ENCODE measurements around the gene ZBTB20. TPM values are rescaled to one million over a fixed set of nuclear protein-coding genes. Genes with fewer than 3 reads are reported as not detected.

Gene ZBTB20
- total RNA-seq, 2 donors from 2014 or later: 5.7 to 17.7 TPM

DNA sequence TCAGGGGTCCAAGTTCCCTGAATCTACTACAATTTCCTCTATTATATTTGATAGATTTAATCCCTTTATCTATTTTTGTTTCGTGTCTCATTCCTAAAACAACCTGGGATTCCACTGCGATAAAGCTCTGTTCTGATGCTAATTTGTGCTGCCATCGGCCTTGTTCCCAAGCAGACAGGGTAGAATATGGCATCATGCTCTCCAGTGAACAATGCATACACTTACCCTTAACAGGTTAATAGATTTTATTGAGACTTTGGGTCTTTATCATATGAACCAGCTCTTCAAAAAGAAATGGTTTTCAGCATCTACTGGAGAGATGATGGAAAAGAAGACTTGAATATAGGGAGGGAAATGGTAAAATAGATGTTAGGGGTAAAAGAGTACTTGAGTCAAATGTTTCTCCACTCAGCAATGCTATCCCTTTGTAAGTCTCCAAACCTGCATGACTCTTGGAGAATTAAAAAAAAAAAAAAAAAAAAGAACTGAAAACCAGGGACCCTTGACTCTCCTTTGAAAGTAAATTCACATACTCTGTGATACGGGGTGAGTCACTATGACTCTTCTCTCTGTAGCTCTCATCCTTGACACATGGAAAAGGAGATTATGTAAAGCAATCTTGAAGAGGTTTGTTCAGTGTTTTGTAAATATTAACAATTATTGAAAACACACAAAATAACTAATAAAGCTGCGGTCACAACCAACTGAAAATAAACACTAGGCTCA lies 268.8 kb downstream of the ZBTB20 start:
- no peak overlapping the region for H3K4me3 Mint-ChIP-seq
- no peak overlapping the region for H3K27ac Mint-ChIP-seq
- H3K27me3 Mint-ChIP-seq: no peaks in the 10 kb centered on the region
- ATAC-seq (replicated peaks): peak; percentile 70
- no peaks in the 10 kb centered on the region for H3K36me3 Mint-ChIP-seq (ENCODE audit: low read depth)
- H3K4me1 Mint-ChIP-seq: no peaks in the 10 kb centered on the region
- H3K9me3 Mint-ChIP-seq: no peaks in the 10 kb centered on the region

- no peaks in the 10 kb centered on the region for H3K9me3 Mint-ChIP-seq
- H3K27me3 Mint-ChIP-seq: no peaks in the 10 kb centered on the region
- no peak for ATAC-seq (replicated peaks)
- no peak overlapping the region for H3K4me3 Mint-ChIP-seq
- H3K4me1 Mint-ChIP-seq: no peaks in the 10 kb centered on the region
- no peaks in the 10 kb centered on the region for H3K36me3 Mint-ChIP-seq (ENCODE audit: low read depth)
- H3K27ac Mint-ChIP-seq: no peak overlapping the region
These were observed 269.5 kb downstream of the ZBTB20 start for GRCh38 chr3:114877378-114878113.

GRCh38 chr3:114874522-114874971 lies 272.5 kb downstream of the ZBTB20 start:
- H3K27ac Mint-ChIP-seq: no peak overlapping the region
- H3K9me3 Mint-ChIP-seq: no peaks in the 10 kb centered on the region
- no peak overlapping the region for H3K4me3 Mint-ChIP-seq
- H3K36me3 Mint-ChIP-seq (ENCODE audit: low read depth): no peaks in the 10 kb centered on the region
- H3K27me3 Mint-ChIP-seq: no peaks in the 10 kb centered on the region
- ATAC-seq (replicated peaks): no peak
- H3K4me1 Mint-ChIP-seq: no peaks in the 10 kb centered on the region

- Mint-ChIP-seq H3K9me3 (no peaks in the 10 kb centered on the region), H3K36me3 (ENCODE audit: low read depth) (no peaks in the 10 kb centered on the region), H3K27ac (no peak overlapping the region), H3K4me1 (no peaks in the 10 kb centered on the region), H3K4me3 (no peak overlapping the region), H3K27me3 (no peaks in the 10 kb centered on the region)
- ATAC-seq (replicated peaks): no peak
These were observed 273.5 kb downstream of the ZBTB20 start for GRCh38 chr3:114873591-114873990.

DNA sequence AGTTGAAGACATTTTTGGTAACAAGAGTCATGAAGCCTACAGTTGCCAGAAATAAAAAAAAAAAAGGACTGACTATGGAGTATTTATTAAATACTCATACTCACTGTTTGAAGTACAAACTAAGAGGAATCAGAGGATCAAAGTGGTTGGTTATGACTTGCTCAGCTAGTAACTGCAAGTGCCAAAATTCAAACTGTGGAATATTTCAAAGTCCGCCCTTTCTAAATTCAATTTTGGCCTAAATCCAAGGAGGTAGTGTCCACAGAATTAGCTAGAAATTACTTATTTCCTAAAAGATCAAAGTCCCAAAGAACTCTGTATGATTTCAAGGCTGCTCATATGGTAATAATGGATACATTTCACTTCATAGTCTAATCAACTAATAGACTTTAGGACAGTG lies 274.5 kb downstream of the ZBTB20 start:
- Mint-ChIP-seq H3K27me3 (no peaks in the 10 kb centered on the region), H3K9me3 (no peaks in the 10 kb centered on the region), H3K36me3 (ENCODE audit: low read depth) (no peaks in the 10 kb centered on the region), H3K27ac (no peak overlapping the region), H3K4me1 (no peaks in the 10 kb centered on the region), H3K4me3 (no peak overlapping the region)
- no peak for ATAC-seq (replicated peaks)

DNA sequence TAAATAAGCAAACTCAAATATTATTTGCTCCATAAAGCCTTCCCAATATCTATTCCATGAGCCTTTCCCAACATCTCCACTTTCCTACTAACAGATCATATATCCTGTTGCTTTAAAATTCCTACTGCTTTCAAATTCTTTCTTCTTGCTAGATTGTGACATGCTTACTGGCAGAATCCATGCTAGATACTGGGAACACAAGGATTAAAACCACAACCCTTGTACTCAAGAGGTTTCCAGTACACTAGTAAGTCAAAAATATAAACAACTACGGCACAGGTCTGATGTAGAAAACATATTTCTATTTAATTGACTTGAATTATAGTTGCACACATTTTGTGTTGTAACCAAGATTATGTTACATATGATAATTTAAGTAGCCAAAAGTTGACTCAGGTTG lies 275.0 kb downstream of the ZBTB20 start:
- Mint-ChIP-seq H3K36me3 (ENCODE audit: low read depth) (no peaks in the 10 kb centered on the region), H3K4me1 (no peaks in the 10 kb centered on the region), H3K9me3 (no peaks in the 10 kb centered on the region), H3K27ac (no peak overlapping the region), H3K4me3 (no peak overlapping the region), H3K27me3 (no peaks in the 10 kb centered on the region)
- ATAC-seq (replicated peaks): no peak

- Mint-ChIP-seq H3K27me3 (no peaks in the 10 kb centered on the region), H3K27ac (no peak overlapping the region), H3K9me3 (no peaks in the 10 kb centered on the region), H3K36me3 (ENCODE audit: low read depth) (no peaks in the 10 kb centered on the region), H3K4me3 (no peak overlapping the region), H3K4me1 (peaks cover 7% of the 10 kb centered on the region)
- no peak for ATAC-seq (replicated peaks)
These were observed 279.1 kb downstream of the ZBTB20 start for GRCh38 chr3:114867835-114868503.

- Mint-ChIP-seq H3K27ac (no peak overlapping the region), H3K4me1 (peaks cover 11% of the 10 kb centered on the region), H3K9me3 (no peaks in the 10 kb centered on the region), H3K36me3 (ENCODE audit: low read depth) (no peaks in the 10 kb centered on the region), H3K27me3 (no peaks in the 10 kb centered on the region), H3K4me3 (no peak overlapping the region)
- ATAC-seq (replicated peaks): no peak
These were observed 279.7 kb downstream of the ZBTB20 start for GRCh38 chr3:114867359-114867758.

DNA sequence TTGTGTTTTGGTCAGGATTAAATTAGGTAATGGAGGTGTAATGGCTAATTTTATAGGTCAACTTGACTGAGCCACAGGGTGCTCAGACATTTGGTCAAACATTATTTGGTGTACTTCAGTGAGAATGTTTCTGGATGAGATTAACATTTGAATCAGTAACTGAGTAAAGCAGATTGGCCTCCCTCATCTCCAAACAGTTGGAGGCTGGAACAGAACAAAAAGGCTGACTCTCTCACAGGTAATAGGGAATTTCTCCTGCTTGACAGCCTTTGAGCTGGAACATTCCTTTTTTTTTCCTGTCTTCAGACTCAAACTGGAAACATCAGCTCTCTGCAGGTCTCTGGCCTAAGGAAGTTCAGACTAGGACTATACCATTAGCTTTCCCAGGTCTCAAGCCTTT lies 280.7 kb downstream of the ZBTB20 start:
- H3K9me3 Mint-ChIP-seq: no peaks in the 10 kb centered on the region

DNA sequence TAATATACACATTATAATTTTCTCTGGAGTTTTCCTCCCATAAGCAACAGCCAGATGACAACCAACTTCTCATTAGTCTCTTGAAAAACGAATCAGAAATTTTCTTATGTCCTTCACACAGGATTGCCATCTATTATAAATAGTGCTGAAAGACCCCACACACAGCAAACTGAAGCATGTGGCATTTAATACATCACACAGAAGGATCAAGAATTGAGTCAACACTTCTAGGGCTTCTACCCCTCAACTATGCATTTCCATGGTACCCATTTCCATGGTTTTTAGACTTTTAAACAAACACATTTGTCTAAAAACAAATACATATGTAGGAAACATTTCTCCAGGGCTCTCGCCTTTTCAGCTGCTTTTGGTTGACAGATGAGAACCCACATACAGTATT lies 282.1 kb downstream of the ZBTB20 start:
- peaks cover 11% of the 10 kb centered on the region for H3K4me1 Mint-ChIP-seq
- ATAC-seq (replicated peaks): no peak
- no peak overlapping the region for H3K4me3 Mint-ChIP-seq
- H3K9me3 Mint-ChIP-seq: no peaks in the 10 kb centered on the region
- no peaks in the 10 kb centered on the region for H3K27me3 Mint-ChIP-seq
- H3K27ac Mint-ChIP-seq: no peak overlapping the region
- H3K36me3 Mint-ChIP-seq (ENCODE audit: low read depth): no peaks in the 10 kb centered on the region

More for the DNA sequence above, 280.7 kb downstream of the ZBTB20 start:
- no peak for ATAC-seq (replicated peaks)
- H3K4me3 Mint-ChIP-seq: no peak overlapping the region
- H3K27ac Mint-ChIP-seq: no peak overlapping the region
- H3K36me3 Mint-ChIP-seq (ENCODE audit: low read depth): no peaks in the 10 kb centered on the region
- peaks cover 11% of the 10 kb centered on the region for H3K4me1 Mint-ChIP-seq
- H3K27me3 Mint-ChIP-seq: no peaks in the 10 kb centered on the region

GRCh38 chr3:114863848-114864247 lies 283.2 kb downstream of the ZBTB20 start:
- Mint-ChIP-seq H3K27ac (peak overlapping the region; percentile 66), H3K4me1 (peaks cover 11% of the 10 kb centered on the region), H3K27me3 (no peaks in the 10 kb centered on the region), H3K4me3 (peak overlapping the region; percentile 74), H3K36me3 (ENCODE audit: low read depth) (no peaks in the 10 kb centered on the region), H3K9me3 (no peaks in the 10 kb centered on the region)
- no peak for ATAC-seq (replicated peaks)

GRCh38 chr3:114861666-114862065 lies 285.4 kb downstream of the ZBTB20 start:
- Mint-ChIP-seq H3K27ac (no peak overlapping the region), H3K4me3 (no peak overlapping the region), H3K9me3 (no peaks in the 10 kb centered on the region), H3K27me3 (no peaks in the 10 kb centered on the region), H3K4me1 (peaks cover 11% of the 10 kb centered on the region), H3K36me3 (ENCODE audit: low read depth) (no peaks in the 10 kb centered on the region)
- ATAC-seq (replicated peaks): no peak

- Mint-ChIP-seq H3K27me3 (no peaks in the 10 kb centered on the region), H3K9me3 (no peaks in the 10 kb centered on the region), H3K4me1 (peaks cover 11% of the 10 kb centered on the region), H3K27ac (no peak overlapping the region), H3K36me3 (ENCODE audit: low read depth) (no peaks in the 10 kb centered on the region), H3K4me3 (no peak overlapping the region)
- no peak for ATAC-seq (replicated peaks)
These were observed 286.6 kb downstream of the ZBTB20 start for GRCh38 chr3:114860531-114860930.

DNA sequence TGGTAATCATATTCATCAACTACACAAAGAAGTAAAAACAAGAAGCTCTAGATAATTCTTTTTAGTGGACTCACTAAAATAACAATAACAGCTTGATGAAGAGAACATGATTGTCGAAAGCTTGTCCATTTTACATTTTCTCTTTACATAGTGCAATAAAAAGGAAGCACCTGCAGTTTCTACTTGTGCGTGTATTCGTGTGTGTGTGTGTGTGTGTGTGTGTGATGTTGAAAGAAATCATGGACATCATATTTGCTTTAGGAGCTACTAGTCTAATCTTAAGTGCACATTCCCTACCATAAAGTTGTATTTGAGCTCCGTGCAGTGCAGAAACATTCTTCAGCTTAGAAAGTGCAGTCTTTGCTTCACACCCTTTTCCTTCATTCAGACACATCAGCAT lies 288.8 kb downstream of the ZBTB20 start:
- peaks cover 4% of the 10 kb centered on the region for H3K4me1 Mint-ChIP-seq
- H3K27ac Mint-ChIP-seq: no peak overlapping the region
- H3K36me3 Mint-ChIP-seq (ENCODE audit: low read depth): no peaks in the 10 kb centered on the region
- no peaks in the 10 kb centered on the region for H3K27me3 Mint-ChIP-seq
- no peak overlapping the region for H3K4me3 Mint-ChIP-seq
- no peak for ATAC-seq (replicated peaks)
- H3K9me3 Mint-ChIP-seq: no peaks in the 10 kb centered on the region

GRCh38 chr3:114857299-114857701 lies 289.8 kb downstream of the ZBTB20 start:
- H3K27ac Mint-ChIP-seq: no peak overlapping the region
- no peak for ATAC-seq (replicated peaks)

More at GRCh38 chr3:114857299-114857701, 289.8 kb downstream of the ZBTB20 start:
- Mint-ChIP-seq H3K4me1 (no peaks in the 10 kb centered on the region), H3K4me3 (no peak overlapping the region), H3K27me3 (no peaks in the 10 kb centered on the region), H3K36me3 (ENCODE audit: low read depth) (no peaks in the 10 kb centered on the region), H3K9me3 (no peaks in the 10 kb centered on the region)
